HL-60 (cell line): ENCODE measurements around the gene SNX10.

Source experiments
- CTCF ChIP-seq: IDR thresholded peaks from one replicate; pipeline ENCODE4 v1.5.1; 2011; ENCODE audit warnings: low read length, control low read depth, inconsistent platforms; ENCODE audit not compliant: insufficient read depth
- POLR2AphosphoS5 ChIP-seq: IDR thresholded peaks from 2 replicates; pipeline ENCODE4 v1.6.1; 2012; ENCODE audit warnings: low read depth
- REST ChIP-seq: IDR thresholded peaks from 2 replicates; pipeline ENCODE4 v1.6.1; 2012; ENCODE audit warnings: low read depth; ENCODE audit not compliant: insufficient replicate concordance
- SPI1 ChIP-seq: IDR thresholded peaks from 2 replicates; pipeline ENCODE4 v1.6.1; 2012; ENCODE audit warnings: low read depth, mild to moderate bottlenecking, borderline replicate concordance

- TF ChIP-seq CTCF, result no peak
- TF ChIP-seq POLR2AphosphoS5, result no peak
- no peak for TF ChIP-seq SPI1
- TF ChIP-seq REST, result no peak
Observed at GRCh38 chr7:26345837-26346236, 54.2 kb downstream of the SNX10 start.
